GM18505 (cell line): Measurements from ENCODE around the gene TGFBR1.

Experiments used
- ATAC-seq: cut with Tn5 transposase; IDR thresholded peaks from one replicate; pipeline ENCODE4 v1.9.1; 2021; ENCODE audit not compliant: unreplicated experiment
- POLR2A ChIP-seq: IDR thresholded peaks from 4 replicates; pipeline ENCODE4 v1.6.1; 2011; ENCODE audit warnings: borderline replicate concordance; ENCODE audit not compliant: insufficient read depth, insufficient read length; ENCODE audit errors: extremely low read depth

The TGFBR1 gene

GRCh38 chr9:99178912-99179872, 74.3 kb downstream of the TGFBR1 start:
- TF ChIP-seq POLR2A, result no peak
- ATAC-seq, result no peak

- ATAC-seq, result peak; percentile 39
- no peak for TF ChIP-seq POLR2A
These were observed 75.3 kb downstream of the TGFBR1 start for GRCh38 chr9:99180199-99180598.

GRCh38 chr9:99180662-99181061, 75.7 kb downstream of the TGFBR1 start:
- no peak for ATAC-seq
- TF ChIP-seq POLR2A, result no peak

- TF ChIP-seq POLR2A, result no peak
- ATAC-seq, result no peak
These were observed 76.3 kb downstream of the TGFBR1 start for GRCh38 chr9:99181206-99181605.

GRCh38 chr9:99181621-99182020, 76.7 kb downstream of the TGFBR1 start:
- TF ChIP-seq POLR2A, result peak; percentile 6
- ATAC-seq, result peak; percentile 32

- ATAC-seq, result no peak
- no peak for TF ChIP-seq POLR2A
These were observed 77.4 kb downstream of the TGFBR1 start for GRCh38 chr9:99182356-99182755.

GRCh38 chr9:99183616-99184015, 78.7 kb downstream of the TGFBR1 start:
- no peak for ATAC-seq
- no peak for TF ChIP-seq POLR2A

- ATAC-seq, result no peak
These were observed 79.2 kb downstream of the TGFBR1 start for GRCh38 chr9:99184110-99184474.

GRCh38 chr9:99184475-99185347, 79.8 kb downstream of the TGFBR1 start:
- no peak for TF ChIP-seq POLR2A
- peak; percentile 41 for ATAC-seq

More at GRCh38 chr9:99184110-99184474, 79.2 kb downstream of the TGFBR1 start:
- TF ChIP-seq POLR2A, result no peak

GRCh38 chr9:99185348-99185632, 80.4 kb downstream of the TGFBR1 start:
- no peak for ATAC-seq
- TF ChIP-seq POLR2A, result no peak

- no peak for TF ChIP-seq POLR2A
- no peak for ATAC-seq
These were observed 81.0 kb downstream of the TGFBR1 start for GRCh38 chr9:99185934-99186333.

- TF ChIP-seq POLR2A, result no peak
- no peak for ATAC-seq
These were observed 82.4 kb downstream of the TGFBR1 start for GRCh38 chr9:99187311-99187710.

- TF ChIP-seq POLR2A, result no peak
- ATAC-seq, result no peak
These were observed 84.3 kb downstream of the TGFBR1 start for GRCh38 chr9:99189186-99189585.
